LNCaP clone FGC (cell line): ENCODE measurements around the gene KRT4.

ENCODE experiments used
- DNase-seq: peaks from one replicate; pipeline ENCODE4 v3.0.0-alpha.2; 2011; ENCODE audit warnings: low read depth
- H3K4me3 ChIP-seq: 2 replicates; pipeline ENCODE4 v1.5.1; 2011; ENCODE audit warnings: mild to moderate bottlenecking, low read depth, low read length, control low read depth
- CTCF ChIP-seq: IDR thresholded peaks from 2 replicates; pipeline ENCODE4 v1.5.1; 2012; ENCODE audit warnings: mild to moderate bottlenecking; ENCODE audit not compliant: control insufficient read depth, insufficient read depth; ENCODE audit errors: extremely low read depth

The KRT4 gene

DNA sequence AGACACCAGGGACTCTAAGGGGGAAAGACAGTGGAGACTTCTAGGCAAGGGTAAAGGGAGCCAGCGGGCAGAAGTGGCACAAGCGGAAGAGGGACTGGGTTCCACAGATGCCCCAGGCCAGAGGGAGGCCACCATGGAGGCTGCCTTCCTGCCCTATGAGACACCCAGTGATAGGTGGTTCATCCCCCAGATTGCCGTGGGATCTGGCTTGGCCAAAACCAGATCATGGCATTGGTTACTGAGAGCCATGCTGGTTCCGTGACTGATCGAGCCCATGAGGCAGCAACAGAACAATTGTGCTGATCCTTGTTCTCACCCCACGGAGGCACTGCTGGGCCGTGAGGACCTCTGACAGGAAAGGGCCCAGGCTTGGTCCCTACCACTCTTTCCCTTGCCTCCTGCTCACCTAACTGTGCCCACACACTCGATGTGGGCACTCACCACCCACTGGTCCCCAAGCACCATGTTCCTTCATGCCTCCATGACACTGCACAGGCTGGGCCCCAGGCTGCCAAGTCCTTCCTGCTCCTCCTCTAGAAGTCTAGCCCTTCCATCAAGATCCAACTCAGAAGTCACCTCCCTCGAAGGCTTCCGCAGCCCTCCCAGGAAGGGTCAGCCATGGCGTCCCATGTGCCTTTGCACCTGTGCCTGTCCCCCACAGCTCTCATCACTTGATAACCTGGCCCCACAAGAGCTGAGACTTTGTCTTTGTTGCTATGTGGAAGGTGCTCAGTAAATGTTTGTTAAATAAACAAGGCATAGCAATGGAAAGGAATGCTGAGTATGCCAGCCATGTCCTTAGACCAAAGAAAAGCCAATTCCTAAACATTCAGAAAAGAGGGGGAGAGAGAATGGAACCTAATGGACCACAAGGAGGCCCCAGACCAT lies 12.9 kb upstream of the KRT4 start:
- TF ChIP-seq CTCF = no peak
- DNase-seq = no peak
- H3K4me3 ChIP-seq = no peak overlapping the region

DNA sequence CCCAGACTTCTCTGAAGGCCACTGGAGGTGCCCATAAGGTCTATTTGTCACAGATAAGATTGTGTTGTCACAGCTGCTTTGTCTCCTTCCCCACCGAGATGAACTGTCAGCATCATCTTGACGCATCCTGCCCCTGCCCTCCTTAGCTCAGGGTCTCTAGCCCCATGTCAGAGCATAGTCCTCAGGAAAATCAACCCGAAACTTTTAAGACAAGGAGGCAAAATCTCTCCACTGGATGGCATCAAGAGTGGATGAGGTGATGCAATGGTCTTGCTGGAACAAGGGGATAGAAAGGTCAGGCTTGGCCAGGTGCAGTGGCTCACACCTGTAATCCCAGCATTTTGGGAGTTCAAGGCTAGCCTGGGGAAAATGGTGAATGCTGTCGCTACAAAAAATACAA lies 12.0 kb upstream of the KRT4 start:
- no peak for DNase-seq
- no peak for TF ChIP-seq CTCF
- H3K4me3 ChIP-seq = no peak overlapping the region

DNA sequence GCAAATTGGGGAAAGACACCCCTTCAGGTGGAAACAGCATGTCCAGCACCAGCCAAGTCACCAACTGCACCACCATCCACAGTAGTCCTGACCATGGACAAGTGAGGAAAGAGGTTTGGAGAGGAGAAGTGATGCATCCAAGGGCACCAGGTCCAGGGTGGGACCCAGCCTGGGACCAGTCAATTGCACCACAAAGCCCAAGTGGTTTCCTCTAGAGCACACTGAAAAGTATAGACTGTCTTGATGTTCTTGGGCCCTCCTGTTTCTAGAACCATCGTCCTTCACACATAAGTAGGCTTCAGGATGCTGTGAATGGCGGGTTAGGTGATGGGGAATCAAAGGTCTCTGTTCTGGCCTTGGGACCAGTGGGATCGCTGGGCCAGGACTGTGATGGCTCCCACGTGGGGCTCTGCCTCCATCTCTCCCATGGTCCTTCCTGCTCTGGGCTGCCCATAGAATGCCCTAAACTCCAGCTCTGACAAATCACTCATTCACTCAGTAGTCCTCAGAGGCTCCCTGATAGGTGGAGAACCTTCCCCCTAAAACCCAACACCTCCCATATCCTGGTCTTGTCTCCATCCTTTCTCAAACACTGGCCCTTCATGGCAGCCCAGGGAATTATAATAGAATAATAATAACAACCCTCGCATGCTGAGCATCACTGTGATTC lies 11.0 kb upstream of the KRT4 start:
- no peak for DNase-seq
- no peak for TF ChIP-seq CTCF
- H3K4me3 ChIP-seq = no peak overlapping the region

DNA sequence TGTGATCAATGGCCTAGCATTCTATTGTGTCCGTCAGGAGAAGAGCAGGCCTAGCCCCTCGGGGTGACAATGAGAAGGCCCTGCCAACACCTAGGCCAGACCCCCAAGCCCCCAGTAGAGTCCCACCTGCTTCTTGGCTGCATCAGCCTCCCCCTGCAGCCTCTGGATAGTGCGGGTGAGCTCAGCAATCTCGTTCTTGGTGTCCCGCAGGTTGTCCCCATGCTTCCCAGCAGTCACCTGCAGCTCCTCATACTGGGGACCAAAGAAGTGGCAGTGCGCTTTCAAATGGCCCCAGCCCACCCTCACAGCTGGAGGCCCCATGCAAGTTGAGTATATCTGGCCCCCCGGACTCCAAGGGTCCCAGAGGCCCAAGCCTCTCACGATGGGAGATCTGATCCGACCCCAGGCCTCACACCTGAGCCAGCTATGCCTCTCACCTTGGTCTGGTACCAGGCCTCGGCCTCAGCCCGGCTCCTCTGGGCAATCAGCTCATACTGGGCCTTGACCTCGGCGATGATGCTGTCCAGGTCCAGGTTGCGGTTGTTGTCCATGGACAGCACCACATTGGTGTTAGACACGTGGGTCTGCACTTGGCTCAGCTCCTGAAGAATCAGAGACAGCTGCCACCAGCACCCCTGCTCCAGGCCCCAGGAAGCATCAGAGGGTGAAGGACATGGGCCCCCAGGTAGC lies 10.0 kb upstream of the KRT4 start:
- TF ChIP-seq CTCF = no peak
- no peak for DNase-seq

GRCh38 chr12:52822771-52823510 lies 9.0 kb upstream of the KRT4 start:
- TF ChIP-seq CTCF = no peak
- no peak for DNase-seq
- no peak overlapping the region for H3K4me3 ChIP-seq

More for the DNA sequence above, 10.0 kb upstream of the KRT4 start:
- no peak overlapping the region for H3K4me3 ChIP-seq

DNA sequence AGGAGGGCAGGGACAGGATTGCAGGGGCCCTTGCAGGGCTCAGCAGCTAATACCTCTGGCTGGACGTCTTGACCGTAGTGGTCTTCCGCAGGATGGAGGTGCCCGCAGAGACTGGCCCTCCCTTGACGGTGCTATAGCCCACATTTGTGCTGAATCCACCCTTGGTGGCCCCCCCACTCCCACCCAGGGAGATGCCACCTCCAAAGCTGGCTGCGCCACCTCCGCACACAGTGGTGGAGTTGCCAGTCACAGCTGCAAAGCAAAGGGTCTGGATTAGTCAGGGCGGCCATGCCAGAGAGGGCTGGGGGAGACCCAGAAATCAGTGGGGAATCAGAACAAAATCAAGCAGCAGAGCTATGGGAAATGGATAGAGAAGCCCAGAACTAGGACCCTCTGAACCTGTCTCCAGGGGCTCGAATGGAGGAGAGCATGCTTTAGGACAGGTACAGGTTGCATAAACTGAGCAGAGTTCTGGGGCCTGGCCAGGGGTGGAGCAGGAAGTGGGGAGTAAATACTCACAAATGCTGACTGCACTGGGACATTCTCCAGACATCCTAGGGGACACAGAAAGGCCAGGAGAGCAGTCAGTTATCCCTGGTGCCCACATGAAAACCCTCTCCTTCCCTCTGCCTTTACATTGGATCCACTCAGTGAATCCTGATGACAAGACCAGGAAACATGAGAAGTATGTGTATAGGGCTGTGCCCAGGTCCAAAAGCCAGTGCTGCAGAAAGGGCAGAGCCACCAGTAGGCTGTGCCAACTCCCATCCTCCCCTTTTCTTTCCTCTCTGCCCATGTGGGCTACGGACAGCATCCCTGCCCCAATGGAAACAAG lies 8.1 kb upstream of the KRT4 start:
- no peak for DNase-seq
- H3K4me3 ChIP-seq = no peak overlapping the region
- TF ChIP-seq CTCF = no peak
